OCI-LY1 (cell line): ENCODE results near the gene MON1A.

Source experiments
- H2AFZ ChIP-seq: fragments of 200-600 bp; sonication (generic), shearing (Covaris generic); 2 replicates; pipeline ENCODE4 v1.6.0; 2014; ENCODE audit warnings: antibody characterized with exemption, mild to moderate bottlenecking, low read length
- H3F3A ChIP-seq: fragments of 200-600 bp; sonication (generic), shearing (Covaris generic); 2 replicates; pipeline ENCODE4 v1.6.0; 2014; ENCODE audit warnings: mild to moderate bottlenecking, antibody characterized with exemption, low read length, moderate library complexity; ENCODE audit not compliant: insufficient read depth
- H3K27ac ChIP-seq: fragments of 200-600 bp; sonication (generic); 2 replicates; pipeline ENCODE4 v1.5.1; 2014; ENCODE audit warnings: low read length, mixed run types, mild to moderate bottlenecking, low read depth; ENCODE audit not compliant: poor library complexity, severe bottlenecking
- H3K27me3 ChIP-seq: fragments of 200-600 bp; sonication (generic); 2 replicates; pipeline ENCODE4 v1.6.0; 2014; ENCODE audit warnings: antibody characterized with exemption, mild to moderate bottlenecking, low read length, moderate library complexity; ENCODE audit not compliant: insufficient read depth
- H3K36me3 ChIP-seq: fragments of 200-600 bp; sonication (generic); 2 replicates; pipeline ENCODE4 v1.6.1; 2014; ENCODE audit warnings: mild to moderate bottlenecking, antibody characterized with exemption, low read length, moderate library complexity, mixed read lengths; ENCODE audit not compliant: insufficient read depth
- H3K4me1 ChIP-seq: fragments of 200-600 bp; sonication (generic); 2 replicates; pipeline ENCODE4 v1.5.1; 2014; ENCODE audit warnings: mild to moderate bottlenecking, low read length, moderate library complexity; ENCODE audit not compliant: insufficient read depth, severe bottlenecking
- H3K4me2 ChIP-seq: fragments of 200-600 bp; sonication (generic), shearing (Covaris generic); 2 replicates; pipeline ENCODE4 v1.6.1; 2014; ENCODE audit warnings: low read length
- H3K4me3 ChIP-seq: fragments of 200-600 bp; sonication (generic); 2 replicates; pipeline ENCODE4 v1.5.1; 2014; ENCODE audit warnings: low read length, low read depth, mild to moderate bottlenecking, mixed read lengths; ENCODE audit not compliant: poor library complexity, severe bottlenecking
- H3K79me2 ChIP-seq: fragments of 200-600 bp; shearing (Covaris generic); 2 replicates; pipeline ENCODE4 v1.6.1; 2016; ENCODE audit warnings: mixed run types, low read length, mixed read lengths; ENCODE audit not compliant: insufficient read depth
- H3K9ac ChIP-seq: fragments of 200-600 bp; sonication (generic), shearing (Covaris generic); 2 replicates; pipeline ENCODE4 v1.6.1; 2014; ENCODE audit warnings: mild to moderate bottlenecking, low read length, mixed read lengths
- H3K9me2 ChIP-seq: fragments of 200-600 bp; sonication (generic), shearing (Covaris generic); 2 replicates; pipeline ENCODE4 v1.6.1; 2014; ENCODE audit warnings: low read depth, mild to moderate bottlenecking, low read length, mixed read lengths
- H3K9me3 ChIP-seq: fragments of 200-600 bp; shearing (Covaris generic); 2 replicates; pipeline ENCODE4 v1.6.1; 2014; ENCODE audit warnings: low read length, mixed read lengths
- H4K20me1 ChIP-seq: fragments of 200-600 bp; sonication (generic), shearing (Covaris generic); 2 replicates; pipeline ENCODE4 v1.6.0; 2016; ENCODE audit warnings: mild to moderate bottlenecking, low read length; ENCODE audit not compliant: insufficient read depth
- EZH2 ChIP-seq: fragments of 200-600 bp; sonication (generic), shearing (Covaris generic); IDR thresholded peaks from 2 replicates; pipeline ENCODE4 v1.8.0; 2017; ENCODE audit warnings: borderline replicate concordance, mixed run types, mild to moderate bottlenecking, antibody characterized with exemption, low read length, moderate library complexity, mixed read lengths
- TF ChIP-seq, protein P1 (sequence below): fragments of 200-600 bp; sonication (generic), shearing (Covaris generic); IDR thresholded peaks from 2 replicates; pipeline ENCODE4 v1.5.1; 2017; ENCODE audit warnings: mild to moderate bottlenecking, antibody characterized with exemption, low read length, moderate library complexity, mixed read lengths

Gene MON1A

GRCh38 chr3:49882166-49882565 lies 47.4 kb downstream of the MON1A start:
- Histone ChIP-seq H4K20me1 (no peaks in the 10 kb centered on the region), H3K9me2 (no peaks in the 10 kb centered on the region), H3K9me3 (no peaks in the 10 kb centered on the region), H3K4me2 (no peak overlapping the region), H2AFZ (no peak overlapping the region), H3K27me3 (no peaks in the 10 kb centered on the region), H3K9ac (no peak overlapping the region), H3K79me2 (no peaks in the 10 kb centered on the region), H3K4me3 (no peak overlapping the region), H3K27ac (no peak overlapping the region), H3K36me3 (no peaks in the 10 kb centered on the region), H3K4me1 (no peaks in the 10 kb centered on the region), H3F3A (no peaks in the 10 kb centered on the region)
- TF ChIP-seq EZH2, result no peak
- TF ChIP-seq, protein P1, sequence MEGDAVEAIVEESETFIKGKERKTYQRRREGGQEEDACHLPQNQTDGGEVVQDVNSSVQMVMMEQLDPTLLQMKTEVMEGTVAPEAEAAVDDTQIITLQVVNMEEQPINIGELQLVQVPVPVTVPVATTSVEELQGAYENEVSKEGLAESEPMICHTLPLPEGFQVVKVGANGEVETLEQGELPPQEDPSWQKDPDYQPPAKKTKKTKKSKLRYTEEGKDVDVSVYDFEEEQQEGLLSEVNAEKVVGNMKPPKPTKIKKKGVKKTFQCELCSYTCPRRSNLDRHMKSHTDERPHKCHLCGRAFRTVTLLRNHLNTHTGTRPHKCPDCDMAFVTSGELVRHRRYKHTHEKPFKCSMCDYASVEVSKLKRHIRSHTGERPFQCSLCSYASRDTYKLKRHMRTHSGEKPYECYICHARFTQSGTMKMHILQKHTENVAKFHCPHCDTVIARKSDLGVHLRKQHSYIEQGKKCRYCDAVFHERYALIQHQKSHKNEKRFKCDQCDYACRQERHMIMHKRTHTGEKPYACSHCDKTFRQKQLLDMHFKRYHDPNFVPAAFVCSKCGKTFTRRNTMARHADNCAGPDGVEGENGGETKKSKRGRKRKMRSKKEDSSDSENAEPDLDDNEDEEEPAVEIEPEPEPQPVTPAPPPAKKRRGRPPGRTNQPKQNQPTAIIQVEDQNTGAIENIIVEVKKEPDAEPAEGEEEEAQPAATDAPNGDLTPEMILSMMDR, result no peak

DNA sequence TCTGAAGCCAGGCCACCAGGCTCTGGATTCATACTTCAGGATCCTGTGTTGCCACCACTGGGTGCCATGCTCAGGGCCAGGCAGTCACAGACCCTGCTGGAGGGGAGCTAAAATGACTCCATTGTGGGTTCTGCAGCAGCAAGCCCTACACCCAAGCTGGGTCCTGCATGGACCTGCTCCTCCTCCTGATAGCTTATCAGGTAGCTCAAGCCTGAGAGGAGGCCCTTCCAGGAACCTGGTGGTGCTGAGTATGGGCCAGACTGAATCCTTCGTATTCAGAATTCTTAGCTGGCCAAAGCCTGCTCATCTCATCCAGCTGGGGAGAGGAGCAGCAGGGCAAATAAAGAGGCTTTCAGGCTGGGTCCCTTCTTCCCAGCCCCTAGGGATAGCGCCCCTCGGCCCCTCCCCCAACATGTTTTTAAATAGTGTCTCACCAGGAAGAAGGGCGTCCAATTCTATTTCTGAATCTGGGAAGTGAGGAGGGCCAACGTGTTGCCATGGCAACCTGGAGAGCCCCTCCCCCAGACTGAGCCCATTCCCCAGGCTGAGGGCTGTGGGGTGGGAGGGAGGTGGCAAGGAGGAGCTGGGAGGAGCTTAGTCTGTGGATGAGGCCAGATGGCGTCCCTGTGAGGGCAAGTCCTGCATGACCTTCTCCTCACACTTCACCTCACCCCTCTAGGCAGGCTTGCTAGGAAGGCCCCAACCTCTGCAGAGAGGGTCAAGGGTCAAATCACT lies 48.9 kb downstream of the MON1A start:
- Histone ChIP-seq H3K79me2 (no peaks in the 10 kb centered on the region), H3K9ac (no peak overlapping the region), H3K9me2 (no peaks in the 10 kb centered on the region), H3K4me2 (no peak overlapping the region), H3K9me3 (no peaks in the 10 kb centered on the region), H2AFZ (no peak overlapping the region), H4K20me1 (no peaks in the 10 kb centered on the region), H3K27ac (no peak overlapping the region), H3K36me3 (no peaks in the 10 kb centered on the region), H3K4me1 (no peaks in the 10 kb centered on the region), H3K27me3 (no peaks in the 10 kb centered on the region), H3F3A (no peaks in the 10 kb centered on the region), H3K4me3 (no peak overlapping the region)
- no peak for TF ChIP-seq EZH2
- TF ChIP-seq, protein P1, result no peak

DNA sequence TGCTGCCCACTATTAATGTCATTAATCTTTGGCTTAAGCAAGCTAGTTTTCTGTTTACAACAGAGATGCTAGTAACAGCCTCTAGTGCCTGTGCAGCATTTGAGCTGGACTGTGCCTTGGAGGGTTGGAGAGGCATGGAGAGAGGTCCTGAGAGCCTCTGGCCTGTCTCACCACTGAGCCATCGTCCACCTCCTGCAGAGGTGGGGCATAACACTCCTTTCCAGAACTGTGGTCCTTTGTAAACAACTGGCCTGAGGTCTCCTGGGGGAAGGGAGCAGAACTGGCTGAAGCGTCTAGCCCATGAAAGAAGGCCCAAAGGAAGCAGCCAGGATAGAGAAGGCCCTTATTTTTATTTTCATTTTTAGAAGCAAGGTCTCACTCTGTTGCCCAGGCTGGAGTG lies 49.9 kb downstream of the MON1A start:
- H4K20me1 ChIP-seq, result no peaks in the 10 kb centered on the region
- no peaks in the 10 kb centered on the region for H3K79me2 ChIP-seq
- H3K27ac ChIP-seq, result no peak overlapping the region
- H3K4me2 ChIP-seq, result no peak overlapping the region
- no peaks in the 10 kb centered on the region for H3K36me3 ChIP-seq
- no peaks in the 10 kb centered on the region for H3K27me3 ChIP-seq
- H3K9ac ChIP-seq, result no peak overlapping the region
- H2AFZ ChIP-seq, result no peak overlapping the region
- no peak overlapping the region for H3K4me3 ChIP-seq
- H3F3A ChIP-seq, result no peaks in the 10 kb centered on the region
- H3K4me1 ChIP-seq, result no peaks in the 10 kb centered on the region
- TF ChIP-seq EZH2, result no peak
- TF ChIP-seq, protein P1, result no peak
- H3K9me3 ChIP-seq, result no peaks in the 10 kb centered on the region
- H3K9me2 ChIP-seq, result no peaks in the 10 kb centered on the region
